Inflammatory macrophage treated with lipopolysaccharide for 1 hour (primary cell): ENCODE results near the gene DAP.

Experiments used
- DNase-seq, 2 donors: peaks; one replicate each; pipeline ENCODE4 v3.0.0-alpha.2; 2020 to 2022

DAP gene

DNA sequence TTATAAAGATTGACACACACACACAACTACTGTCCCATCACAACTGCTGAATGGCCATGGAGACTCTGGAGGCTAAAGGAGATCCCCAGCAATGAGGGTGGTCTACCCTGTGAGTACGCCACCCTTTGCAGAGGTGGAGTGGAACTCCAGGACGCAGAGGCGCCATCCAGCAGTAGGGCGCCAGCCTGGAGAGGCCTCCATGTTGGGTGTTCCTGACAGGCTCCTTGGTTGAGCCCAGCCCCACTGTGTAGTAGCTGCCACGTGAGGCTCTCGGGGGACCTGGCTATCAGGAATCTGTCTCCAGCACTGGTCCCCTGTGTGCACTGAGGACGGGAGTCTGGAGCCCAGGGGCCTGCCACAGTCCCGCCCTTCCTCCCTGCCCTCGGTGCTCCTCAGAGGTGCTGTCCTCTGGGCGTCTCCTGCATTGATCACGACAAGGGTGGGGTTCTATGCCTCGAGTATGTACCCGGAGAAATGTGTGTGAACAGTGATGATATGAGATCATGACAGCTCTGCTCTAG lies 72.3 kb downstream of the DAP start:
- no peak for DNase-seq

DNA sequence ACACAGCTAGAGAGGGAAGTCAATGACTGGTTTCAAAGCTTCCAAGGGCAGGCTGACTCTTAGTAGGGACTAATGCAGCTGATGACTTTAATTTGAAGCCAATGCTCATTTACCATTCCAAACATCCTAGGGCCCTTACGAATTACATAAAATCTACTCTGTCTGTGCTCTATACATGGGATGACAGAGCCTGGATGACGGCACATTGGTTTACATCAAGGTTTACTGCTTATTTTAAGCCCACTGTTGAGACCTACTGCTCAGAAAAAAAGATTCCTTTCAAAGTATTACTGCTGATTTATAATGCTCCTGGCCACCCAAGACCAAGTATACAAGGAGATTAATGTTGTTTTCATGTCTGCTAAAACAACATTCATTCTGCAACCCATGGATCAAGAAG lies 74.1 kb downstream of the DAP start:
- no peak for DNase-seq

DNA sequence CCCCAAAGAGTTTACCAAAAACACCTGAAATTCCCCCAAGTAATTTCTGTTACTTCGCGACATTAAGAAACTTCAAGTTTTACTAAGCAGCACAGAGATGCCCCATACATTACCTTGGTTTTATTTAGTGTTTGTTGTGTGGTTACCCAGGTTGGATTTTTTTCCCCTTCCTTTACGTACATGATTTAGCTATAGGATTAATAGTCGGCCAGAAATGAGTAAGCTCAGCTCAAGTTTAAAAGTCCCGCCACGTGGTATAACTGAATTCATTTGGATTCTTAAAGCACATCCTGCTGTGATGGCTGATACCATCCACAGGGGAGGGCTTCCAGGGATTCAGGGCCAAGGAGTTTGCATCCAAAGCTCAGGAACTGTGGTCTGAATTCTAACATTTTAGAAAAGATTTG lies 75.9 kb downstream of the DAP start:
- DNase-seq: no peak

DNA sequence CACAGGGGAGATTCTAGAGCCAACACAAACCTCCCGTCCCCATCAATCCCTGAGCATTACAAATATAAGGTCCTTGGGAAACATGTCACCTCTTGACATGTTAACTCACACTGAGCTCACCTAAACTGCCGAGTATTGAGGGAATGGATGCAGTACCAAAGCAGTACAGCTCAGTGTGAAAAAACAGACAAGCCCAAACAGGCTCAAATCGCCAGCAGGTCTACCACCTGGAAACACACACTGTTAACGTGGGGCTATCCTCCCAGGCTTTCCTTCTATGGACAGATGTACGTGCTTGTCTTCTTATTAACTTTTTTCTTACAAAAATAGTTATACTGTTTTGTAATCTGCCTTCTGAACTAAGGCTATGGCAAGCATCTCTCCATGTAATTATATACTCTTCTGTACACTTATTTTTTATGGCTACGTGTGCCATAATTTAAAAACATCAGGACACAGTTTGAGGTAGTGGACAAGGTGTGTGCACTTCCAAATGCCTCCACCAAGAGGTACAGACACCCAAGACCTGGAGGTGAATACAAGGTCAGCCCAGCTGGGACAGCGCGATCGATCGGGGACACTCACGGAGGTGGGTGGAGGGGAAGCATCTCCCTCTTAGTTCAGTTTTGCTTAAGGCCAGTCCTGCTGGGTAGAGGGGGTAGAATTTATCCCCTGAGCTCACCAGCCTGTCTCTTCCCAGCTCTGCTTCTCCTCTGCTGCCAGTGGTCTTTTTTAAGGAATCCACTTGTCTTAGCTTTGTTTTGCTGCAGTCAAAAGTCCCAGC lies 76.5 kb downstream of the DAP start:
- no peak for DNase-seq

DNA sequence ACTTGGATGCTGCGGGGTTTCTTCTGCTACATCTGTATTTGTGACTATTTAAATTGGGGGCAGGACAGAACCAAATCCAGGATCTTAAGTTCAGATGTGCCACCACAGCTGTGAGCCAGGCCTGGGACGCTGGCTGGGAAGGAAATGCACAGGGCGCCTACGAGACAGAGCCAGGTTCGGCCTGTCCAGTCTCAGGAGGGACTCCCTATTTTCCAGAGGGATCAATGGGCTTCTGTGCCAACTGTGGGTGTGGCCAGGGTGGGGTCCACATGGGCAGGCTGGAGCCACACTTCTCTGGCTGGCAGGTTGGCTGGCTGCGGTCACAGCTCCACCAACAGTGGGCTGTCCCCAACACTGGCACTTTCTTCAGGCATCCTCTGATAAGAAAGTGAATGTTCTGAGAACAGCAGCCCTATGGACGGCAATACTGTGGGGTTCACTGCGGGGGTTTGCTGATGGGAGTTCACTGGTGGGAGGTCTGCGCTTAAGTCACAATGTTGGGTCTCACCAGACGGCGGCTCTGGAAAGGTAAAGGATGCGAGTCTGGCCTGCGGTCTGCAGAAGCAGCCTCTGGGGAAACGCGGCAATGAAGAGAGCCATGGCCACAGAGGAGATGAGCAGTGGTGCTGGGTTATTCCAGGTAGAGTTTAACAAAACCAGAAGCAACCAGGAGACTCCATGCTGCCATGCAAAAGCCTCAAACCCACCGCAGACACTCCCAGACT lies 78.1 kb downstream of the DAP start:
- DNase-seq: no peak

DNA sequence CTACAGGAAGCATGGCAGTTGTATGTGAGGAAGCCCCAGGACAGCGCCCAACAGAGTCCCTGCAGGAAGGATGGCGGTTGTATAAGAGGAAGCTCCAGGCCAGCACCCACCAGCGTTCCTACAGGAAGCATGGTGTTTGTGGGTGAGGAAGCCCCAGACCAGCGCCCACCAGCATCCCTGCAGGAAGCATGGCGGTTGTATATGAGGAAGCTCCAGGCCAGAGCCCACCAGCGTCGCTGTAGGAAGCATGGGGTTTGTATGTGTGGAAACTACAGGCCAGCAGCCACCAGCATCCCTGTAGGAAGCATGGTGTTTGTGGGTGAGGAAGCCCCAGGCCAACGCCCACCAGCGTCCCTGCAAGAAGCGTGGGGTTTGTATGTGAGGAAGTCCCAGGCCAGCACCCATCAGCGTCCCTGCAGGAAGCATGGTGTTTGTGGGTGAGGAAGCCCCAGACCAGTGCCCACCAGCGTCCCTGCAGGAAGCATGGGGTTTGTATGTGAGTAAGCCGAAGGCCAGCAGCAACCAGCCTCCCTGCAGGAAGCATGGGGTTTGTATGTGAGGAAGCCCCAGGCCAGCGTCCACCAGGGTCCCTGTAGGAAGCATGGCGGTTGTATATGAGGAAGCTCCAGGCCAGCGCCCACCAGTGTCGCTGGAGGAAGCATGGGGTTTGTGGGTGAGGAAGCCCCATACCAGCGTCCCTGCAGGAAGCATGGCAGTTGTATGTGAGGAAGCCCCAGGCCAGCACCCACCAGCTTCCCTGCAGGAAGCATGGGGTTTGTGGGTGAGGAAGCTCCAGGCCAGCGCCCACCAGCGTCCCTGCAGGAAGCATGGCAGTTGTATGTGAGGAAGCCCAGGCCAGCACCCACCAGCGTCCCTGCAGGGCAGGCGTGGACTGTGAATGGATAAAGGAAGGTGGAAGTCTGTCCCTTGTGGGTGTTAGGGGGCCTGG lies 79.0 kb downstream of the DAP start:
- peak; percentile 35 to 86 for DNase-seq

DNA sequence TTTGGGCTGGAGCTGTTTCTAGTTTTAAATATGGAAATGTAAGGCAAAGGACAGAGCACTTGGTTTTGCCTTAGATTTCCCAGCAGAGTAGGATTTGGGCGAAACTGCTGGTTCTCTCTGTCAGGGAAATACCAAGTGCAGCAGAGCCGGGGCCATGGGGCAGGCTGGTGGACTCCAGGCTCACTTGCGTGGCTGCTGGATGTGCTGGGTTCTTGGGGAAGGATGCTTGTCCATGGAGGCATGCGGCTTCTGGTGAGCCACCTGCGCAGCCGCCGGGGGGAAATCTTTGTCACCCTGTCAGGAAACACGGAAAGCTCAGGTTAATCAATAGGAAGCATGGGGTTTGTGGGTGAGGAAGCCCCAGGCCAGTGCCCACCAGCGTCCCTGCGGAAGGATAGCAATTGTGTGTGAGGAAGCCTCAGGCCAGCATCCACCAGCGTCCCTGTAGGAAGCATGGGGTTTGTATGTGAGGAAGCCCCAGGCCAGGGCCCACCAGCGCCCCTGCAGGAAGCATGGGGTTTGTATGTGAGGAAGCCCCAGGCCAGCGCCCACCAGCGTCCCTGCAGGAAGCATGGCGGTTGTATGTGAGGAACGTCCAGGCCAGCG lies 80.1 kb downstream of the DAP start:
- DNase-seq: no peak

DNA sequence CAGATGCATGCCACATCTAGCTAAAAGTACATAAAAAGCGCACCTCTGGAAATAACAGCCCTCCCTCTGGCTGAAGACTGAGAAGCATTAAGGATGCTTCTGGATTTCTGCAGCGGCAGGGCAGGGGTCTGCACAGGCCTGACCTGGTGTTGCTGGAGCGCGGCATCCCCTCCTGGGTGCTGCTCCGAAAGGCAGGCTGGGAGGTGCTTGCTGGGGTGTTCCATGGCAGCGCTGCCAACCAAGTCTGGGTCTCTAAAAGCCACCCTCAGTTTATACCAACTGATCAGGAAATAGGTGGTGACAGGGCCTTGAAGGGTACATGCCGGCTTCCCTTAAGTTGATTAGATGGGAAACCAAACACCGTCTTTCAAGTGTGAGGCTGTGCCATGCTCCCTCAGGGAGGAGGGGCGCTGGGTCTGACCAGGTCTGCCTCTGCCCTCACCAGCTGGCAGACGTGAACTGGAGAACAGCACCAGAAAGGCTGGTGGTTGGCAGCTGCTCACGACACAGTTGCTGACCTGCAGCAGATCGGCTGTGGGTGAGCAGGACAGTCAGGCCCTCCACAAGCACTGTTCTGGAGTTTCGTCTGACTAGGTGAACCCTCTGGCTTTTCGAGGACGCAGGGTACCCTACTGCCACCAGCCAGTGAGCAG lies 81.6 kb downstream of the DAP start:
- DNase-seq: no peak

DNA sequence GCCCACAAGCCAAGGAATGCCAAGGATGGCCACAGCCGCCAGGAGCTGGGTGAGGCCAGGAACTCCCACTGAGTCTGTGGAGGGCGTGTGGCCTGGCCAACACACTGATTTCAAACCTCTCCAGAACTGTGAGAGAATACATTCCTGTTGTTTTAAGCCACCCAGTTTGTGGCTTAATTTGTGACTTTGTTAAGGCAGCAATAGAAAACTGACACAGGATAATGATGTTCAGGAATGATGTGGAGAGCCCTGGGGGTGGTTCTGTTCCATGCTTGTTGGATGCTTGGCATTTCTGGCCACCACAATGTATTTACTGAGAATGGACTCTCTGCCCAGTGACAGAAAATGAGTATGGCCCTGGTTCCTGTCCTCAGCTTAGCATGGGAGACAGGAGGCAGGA lies 82.8 kb downstream of the DAP start:
- DNase-seq: no peak

DNA sequence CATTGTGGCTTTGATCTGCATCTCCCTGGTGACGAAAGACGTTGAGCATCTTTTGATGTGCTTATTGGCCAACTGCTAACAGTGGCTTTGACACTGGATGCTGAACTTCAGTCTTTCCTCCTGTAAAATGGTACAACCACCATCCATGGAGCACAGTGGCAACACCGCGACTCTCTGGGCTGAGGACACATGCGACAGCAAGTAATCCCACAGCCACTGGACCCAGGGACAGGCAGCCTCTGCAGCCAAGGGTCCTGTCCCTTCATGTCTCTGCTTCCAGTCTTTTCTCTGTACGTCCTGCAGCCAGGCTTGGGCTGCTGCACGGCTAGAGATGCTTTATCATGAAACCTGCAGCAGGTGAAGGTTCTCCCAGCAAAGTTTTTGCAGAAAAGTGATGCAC lies 83.5 kb downstream of the DAP start:
- no peak for DNase-seq

DNA sequence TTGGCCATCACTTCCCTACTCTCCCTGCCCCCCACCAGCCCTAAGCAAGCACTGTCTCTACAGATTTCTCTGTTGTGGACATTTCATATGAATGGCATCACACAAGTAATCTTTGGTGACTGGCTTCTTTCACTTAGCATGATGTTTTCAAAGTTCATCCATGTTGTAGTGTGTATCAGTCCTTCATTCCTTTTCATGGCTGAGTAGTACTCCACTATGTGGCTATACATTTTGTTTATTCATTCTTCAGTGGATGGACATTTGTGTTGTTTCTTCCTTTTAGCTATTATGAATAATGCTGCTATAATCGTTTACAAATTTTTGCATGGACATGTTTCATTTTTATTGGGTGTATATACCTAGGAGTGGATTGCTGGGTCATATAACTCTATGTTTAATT lies 84.1 kb downstream of the DAP start:
- no peak for DNase-seq

DNA sequence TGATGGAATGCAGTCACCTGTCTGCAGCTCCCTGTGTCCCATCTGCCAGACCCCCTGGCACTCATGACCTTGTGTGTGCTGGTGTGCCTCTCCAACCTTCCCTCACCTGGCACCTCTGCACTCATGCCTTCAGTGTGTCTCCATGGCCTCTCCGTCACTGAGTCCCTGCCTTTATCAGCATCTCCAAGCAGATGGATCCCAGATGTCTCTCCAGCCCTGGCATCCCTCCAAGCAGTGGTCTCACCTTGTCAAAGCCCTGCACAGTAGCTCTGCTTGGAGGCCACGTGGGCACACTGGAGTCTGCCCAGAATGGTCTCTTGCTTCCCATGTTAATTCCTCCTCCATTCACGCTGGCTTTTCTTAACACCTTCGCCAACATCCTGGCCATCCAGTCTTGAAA lies 84.8 kb downstream of the DAP start:
- no peak for DNase-seq

DNA sequence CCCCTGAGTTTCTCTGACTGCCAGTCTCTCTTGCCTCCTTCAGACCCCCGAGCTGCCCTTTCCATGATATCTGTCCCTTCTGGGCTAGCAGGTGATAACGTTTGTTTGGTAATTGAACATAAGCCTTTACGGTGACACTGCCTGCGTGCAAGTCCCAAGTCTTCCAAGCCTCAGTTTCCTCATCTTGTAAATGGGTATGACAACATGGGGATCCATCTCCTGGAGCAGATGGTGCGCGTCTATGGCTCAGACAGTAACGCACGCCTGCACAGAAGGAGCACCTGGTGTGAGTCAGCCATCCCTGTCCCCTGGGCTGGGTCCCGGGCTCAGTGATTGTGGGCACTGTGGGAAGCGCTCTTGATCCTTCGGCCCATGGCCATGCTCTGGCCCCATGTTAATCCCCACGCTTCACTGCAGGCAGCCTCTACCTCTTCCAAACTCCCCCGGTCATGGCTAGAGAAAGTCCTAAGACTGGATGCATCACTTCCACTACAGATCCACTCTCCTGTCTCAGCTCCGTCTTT lies 85.8 kb downstream of the DAP start:
- DNase-seq: no peak

DNA sequence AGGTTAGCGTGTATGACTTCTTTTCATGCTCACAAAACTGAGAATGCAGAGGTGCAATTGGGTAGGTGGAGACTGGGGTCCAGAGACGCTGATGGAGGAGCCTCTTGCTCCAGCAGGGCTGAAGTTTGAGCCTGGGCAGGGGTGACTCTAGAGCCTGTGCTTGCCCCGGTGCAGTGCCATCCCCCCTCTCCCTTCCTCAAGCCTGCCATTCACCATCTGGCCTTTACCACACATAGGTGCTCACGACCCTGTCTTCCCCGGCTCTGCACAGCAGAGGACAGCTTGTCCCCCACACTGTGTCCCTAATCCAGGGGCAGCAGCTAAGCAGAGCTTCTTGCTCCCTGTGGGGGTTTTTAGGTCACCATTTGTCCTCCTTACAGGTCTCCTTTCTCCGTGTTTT lies 86.5 kb downstream of the DAP start:
- DNase-seq: no peak

DNA sequence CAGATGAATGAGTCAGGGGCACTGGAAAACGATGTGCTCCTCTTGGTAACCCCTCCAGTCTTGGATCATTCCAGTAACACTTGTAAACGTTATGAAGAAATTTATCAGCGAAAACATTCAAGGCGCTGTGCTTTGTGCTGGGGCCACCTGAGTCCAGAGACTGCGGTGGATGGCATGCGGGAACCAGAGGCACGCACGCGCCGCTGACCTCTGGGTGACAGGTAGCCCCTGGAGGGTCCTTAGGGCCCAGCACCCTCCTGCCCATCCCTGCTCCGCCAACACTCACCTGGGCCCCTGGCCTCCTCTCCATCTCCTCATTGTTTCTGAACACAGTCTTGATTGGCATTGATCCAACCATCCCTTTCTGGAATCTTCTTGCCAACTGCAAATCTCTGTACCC lies 86.9 kb downstream of the DAP start:
- no peak for DNase-seq

DNA sequence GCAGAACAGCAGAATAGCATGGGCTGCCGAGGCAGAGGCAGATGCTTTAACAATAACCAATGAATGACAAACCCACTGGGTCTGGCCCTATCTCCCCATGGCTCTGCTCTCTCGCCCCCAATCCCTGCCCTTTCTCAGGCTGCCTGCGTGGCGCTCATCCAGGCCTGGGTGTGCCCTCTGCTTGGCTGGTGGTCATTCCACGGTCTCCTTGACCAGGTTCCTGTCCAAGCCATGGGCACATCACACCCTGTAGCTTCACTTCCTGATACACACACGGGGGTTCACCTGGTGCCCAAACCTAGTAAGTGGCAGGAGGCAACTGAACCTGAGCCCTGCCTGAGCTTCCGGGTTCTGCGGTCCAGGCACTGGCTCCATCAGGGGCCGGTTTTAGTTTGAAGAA lies 87.6 kb downstream of the DAP start:
- no peak for DNase-seq

DNA sequence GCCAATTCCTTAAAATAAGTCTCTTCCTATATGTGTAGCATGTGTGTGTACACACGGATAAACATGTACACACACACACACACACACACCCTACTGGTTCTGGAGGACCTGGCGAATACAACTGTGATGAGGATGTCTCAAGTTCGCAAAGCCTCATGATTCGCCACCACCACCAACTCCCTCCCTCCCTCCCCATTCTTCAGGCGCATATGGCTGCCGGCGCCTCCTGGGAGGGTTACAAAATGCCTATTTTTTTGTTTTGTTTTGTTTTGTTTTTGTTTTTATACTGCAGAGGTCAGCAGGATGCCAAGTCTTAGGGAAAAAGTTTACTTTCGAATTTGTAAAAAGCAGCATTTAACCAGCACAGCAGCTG lies 88.0 kb downstream of the DAP start:
- no peak for DNase-seq

DNA sequence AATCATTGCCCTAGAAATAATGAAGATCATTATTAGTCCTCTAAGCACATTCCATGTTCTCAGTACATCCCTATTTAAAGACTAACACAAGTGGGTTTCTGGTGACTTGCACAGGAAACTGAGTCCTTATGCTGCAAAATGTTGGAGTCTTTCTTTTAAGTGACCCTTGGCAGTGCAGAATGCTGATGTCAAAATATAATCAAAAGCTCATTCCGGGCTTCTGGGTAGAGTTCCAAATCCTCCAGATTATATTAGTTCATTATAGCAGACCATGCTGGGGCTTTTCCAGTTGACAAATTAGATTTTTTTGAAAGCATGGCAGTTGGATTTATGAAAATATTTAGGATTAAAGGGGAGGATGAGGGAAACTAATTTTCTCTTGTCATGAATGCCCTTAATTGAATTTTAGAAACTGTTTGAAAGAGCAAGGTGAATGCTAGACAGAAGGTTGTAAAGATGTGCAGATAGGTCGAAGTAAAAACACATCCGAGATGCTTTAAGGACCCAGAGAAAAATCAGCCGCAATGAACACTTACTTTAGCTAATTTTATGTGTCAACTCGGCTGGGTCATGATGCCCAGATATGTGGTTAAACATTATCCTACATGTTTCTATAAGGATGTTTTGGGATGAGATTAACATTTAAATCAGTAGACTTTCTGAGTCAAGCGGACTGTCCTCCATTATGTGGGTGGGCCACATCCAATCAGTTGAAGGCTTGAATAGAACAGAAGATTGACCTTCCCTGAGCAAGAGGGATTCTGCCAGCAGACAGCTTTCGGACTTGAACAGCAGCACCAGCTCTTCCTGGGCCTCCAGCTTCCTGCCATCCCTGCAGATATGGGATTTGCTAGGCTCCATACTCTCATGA lies 88.7 kb downstream of the DAP start:
- no peak for DNase-seq

DNA sequence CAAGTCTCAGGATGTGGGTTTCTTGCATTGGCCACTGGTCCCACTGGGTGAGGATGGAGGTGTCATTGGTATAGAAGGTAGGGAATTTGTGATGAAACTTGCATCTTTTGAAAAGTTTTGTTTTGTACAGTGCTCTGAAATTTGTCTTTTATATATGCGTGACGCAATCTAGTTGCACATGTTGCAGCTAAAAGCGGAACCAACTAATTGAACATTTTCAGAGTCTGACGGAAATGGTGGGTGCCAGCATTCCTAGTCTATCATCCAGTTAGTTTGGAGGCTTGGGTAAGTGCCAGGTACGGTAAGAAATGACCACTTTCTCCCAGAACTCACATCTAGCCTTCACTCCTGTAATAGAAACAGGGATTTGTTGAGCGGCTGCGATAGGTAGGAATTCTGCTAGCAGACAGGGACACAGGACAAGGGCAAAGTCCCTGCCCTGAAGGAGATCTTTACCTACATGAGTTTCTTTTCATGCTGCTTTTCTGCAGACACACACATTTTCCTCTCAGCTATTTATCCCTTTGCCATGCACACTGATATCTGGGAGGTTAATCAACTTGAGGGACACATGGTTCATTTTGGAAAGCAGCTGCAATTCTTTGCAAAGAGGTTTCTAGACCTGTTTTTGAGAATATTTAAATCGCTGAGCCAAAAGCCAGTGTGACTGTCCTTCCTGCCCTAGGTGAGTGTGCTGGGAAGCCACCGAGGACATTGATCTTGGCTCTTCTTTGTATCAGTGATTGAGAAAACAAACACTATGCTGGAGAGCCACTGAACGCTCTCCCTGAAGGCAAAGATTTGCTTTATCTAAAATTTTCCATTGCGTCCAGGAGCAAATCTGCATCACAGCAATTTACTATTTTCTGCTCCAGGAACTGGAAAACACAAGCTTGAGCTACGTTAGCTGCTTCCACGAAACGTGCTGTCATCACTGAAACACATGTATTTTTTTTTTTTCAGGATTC lies 89.7 kb downstream of the DAP start:
- peak; percentile 67 to 73 for DNase-seq

DNA sequence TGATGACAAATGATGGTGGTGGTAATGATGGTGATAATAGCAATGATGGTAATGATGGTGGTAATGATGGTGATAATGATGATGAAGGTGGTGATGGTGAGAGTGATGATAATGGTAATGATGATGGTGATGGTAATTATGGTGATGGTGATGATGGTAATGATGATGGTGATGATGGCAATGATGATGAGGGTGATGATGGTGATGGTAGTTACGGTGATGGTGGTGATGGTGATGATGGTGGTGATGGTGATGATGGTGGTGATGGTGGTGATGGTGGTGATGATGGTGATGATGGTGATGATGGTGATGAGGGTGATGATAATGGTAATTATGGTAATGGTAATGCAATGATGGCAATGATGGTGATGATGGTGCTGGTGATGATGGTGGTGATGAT lies 91.1 kb downstream of the DAP start:
- DNase-seq: no peak
